Amniotic epithelial cell (primary cell): ENCODE results near the gene IGSF22.
"Not testable (repeated sequence)": the region's sequence is repeated elsewhere in the genome, so short reads cannot be mapped to it uniquely, and the experiment has no call there.

Source experiments
- DNase-seq: peaks from one replicate; pipeline ENCODE4 v3.0.0-alpha.2; 2010; ENCODE audit warnings: low read depth

The IGSF22 gene

GRCh38 chr11:18691467-18692140 is 34.4 kb downstream of the IGSF22 start:
- DNase-seq: not testable (repeated sequence)

GRCh38 chr11:18684267-18684666 is 41.7 kb downstream of the IGSF22 start:
- no peak for DNase-seq

- DNase-seq: no peak
Measured at GRCh38 chr11:18682466-18682865, 43.5 kb downstream of the IGSF22 start.

- peak; percentile 16 for DNase-seq
Measured at GRCh38 chr11:18681949-18682348, 44.0 kb downstream of the IGSF22 start.

- DNase-seq: no peak
Measured at GRCh38 chr11:18677560-18677959, 48.4 kb downstream of the IGSF22 start.

GRCh38 chr11:18676803-18677202 is 49.2 kb downstream of the IGSF22 start:
- no peak for DNase-seq

- peak; percentile 67 for DNase-seq
Measured at GRCh38 chr11:18672209-18672608, 53.8 kb downstream of the IGSF22 start.

GRCh38 chr11:18671246-18671645 is 54.7 kb downstream of the IGSF22 start:
- DNase-seq: no peak

- DNase-seq: no peak
Measured at GRCh38 chr11:18669711-18670110, 56.3 kb downstream of the IGSF22 start.

- peak; percentile 7 for DNase-seq
Measured at GRCh38 chr11:18669219-18669596, 56.8 kb downstream of the IGSF22 start.

GRCh38 chr11:18668131-18668530 is 57.9 kb downstream of the IGSF22 start:
- peak; percentile 48 for DNase-seq

GRCh38 chr11:18665353-18665872 is 60.6 kb downstream of the IGSF22 start:
- DNase-seq: not testable (repeated sequence)

GRCh38 chr11:18657673-18658072 is 68.3 kb downstream of the IGSF22 start:
- no peak for DNase-seq
